ENCODE measurements around the gene ADAM21.

DNA sequence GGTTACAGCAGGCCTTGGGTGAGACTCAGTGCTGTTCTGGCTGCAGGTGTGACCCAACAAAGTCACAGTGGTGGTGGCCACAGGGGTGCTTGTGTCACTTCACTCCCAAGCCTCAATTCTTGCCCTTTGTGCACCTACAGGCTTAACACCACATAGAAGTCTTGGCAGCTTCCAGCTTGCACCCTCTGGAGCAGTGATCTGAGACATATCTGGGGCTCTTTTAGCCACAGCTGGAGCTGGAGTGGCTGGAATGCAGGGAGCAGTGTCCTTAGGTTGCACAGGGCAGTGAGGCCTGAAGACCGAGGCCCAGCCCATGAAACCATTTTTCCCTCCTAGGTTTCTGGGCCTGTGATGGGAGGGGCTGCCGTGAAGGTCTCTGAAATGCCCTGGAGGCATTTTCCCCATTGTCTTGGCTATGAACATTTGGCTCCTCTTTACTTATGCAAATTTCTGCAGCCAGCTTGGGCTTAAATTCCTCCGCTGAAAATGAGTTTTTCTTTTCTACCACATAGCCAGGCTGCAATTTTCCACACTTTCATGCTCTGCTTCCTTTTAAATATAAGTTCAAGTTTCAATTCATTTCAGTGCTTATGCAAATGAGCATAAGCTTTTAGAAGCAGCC lies 37.7 kb downstream of the ADAM21 start:
- TF ChIP-seq CTCF (IDR thresholded peaks at IDR 0.05), result no peak
- TF ChIP-seq EP300 (IDR thresholded peaks at IDR 0.05), result no peak
- no peak for TF ChIP-seq POLR2A (IDR thresholded peaks at IDR 0.05; ENCODE audit: low read length)
- no peak for TF ChIP-seq RCOR1 (IDR thresholded peaks at IDR 0.05; ENCODE audit: low read depth, low read length)
- no peak for TF ChIP-seq REST (IDR thresholded peaks at IDR 0.05)
- no peak for TF ChIP-seq KDM5A (IDR thresholded peaks at IDR 0.05)
- TF ChIP-seq ZFP36 (IDR thresholded peaks at IDR 0.05; ENCODE audit: borderline replicate concordance, partially characterized antibody), result no peak
- TF ChIP-seq PHF8 (IDR thresholded peaks at IDR 0.05; ENCODE audit: borderline replicate concordance, low read depth), result no peak
- no peak for TF ChIP-seq FOXS1 (CRISPR knock-in tag; IDR thresholded peaks at IDR 0.05)

Data from A549 (cell line).